Activated CD4-positive, alpha-beta T cell treated with anti-CD3 and anti-CD28 coated beads, Interleukin-2, amount 10 ng/mL, durations not matched to agents 24 days and 14 days (primary cell): ENCODE results near the gene SNAI3. TPM values are rescaled to one million over a fixed set of nuclear protein-coding genes. Genes with fewer than 3 reads are reported as not detected.

Experiments
- DNase-seq: peaks from one replicate; pipeline ENCODE4 v3.0.0; 2022
- H3K27ac Mint-ChIP-seq: one replicate; pipeline ENCODE4 v1.8.0; 2022; ENCODE audit warnings: mild to moderate bottlenecking, mixed read lengths
- H3K27me3 Mint-ChIP-seq: one replicate; pipeline ENCODE4 v1.8.0; 2022; ENCODE audit warnings: mixed read lengths
- H3K36me3 Mint-ChIP-seq: one replicate; pipeline ENCODE4 v1.8.0; 2022; ENCODE audit warnings: low read depth, mild to moderate bottlenecking, mixed read lengths
- H3K4me1 Mint-ChIP-seq: one replicate; pipeline ENCODE4 v1.8.0; 2021; ENCODE audit warnings: mixed read lengths
- H3K4me3 Mint-ChIP-seq: one replicate; pipeline ENCODE4 v1.8.0; 2022; ENCODE audit warnings: mild to moderate bottlenecking, moderate library complexity, mixed read lengths
- H3K9me3 Mint-ChIP-seq: one replicate; pipeline ENCODE4 v1.8.0; 2021; ENCODE audit warnings: mixed read lengths
- intact Hi-C: fragments of 100-400 bp; cut with micrococcal nuclease; formaldehyde crosslinking; loops from one replicate; pipeline ENCODE4 v1.15.1; 2023
- total RNA-seq: library from RNA; stranded (reverse); gene quantifications from 2 replicates; pipeline ENCODE4 v1.2.3, GENCODE V29; 2022

SNAI3 gene
- total RNA-seq, 1 donor from 2014 or later, result 3.3 TPM

DNA sequence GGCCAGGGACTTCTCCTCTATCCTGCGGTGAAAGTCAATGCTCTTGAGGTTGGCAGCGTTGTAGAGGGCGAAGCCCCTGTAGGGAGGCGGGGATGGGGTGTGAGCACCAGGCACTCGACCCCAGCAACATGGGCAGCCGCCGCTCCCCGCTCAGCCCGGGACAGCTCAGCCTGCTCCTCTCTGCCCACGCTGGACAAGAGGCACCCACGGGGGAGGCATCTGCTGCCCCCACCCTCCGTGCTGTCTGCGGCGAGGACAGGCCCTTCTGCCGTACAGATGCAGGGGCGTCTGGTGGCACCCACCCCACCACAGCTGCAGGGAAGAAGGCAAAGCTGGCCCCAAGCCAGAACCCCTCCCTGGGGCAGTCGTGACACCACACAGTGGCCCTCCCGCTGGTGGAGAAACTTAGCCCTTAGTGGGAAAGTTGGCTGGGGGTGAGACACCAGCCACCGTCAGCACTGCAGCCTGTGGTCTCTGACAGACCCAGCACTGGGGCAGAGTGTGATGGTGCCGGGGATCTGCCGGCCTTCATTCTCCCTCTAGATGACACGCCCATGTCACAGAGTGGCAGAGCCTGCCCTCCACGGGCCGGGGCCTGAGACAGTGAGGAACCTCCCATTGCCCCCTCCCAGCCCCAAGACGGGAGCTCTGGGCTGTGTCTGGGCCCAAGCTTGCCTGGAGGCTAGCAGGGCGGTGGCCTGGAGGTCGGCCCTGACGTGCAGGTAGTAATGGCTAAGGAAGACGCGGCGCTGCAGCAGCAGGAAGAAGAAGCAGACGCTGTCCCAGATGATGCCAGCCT, 39.5 kb upstream of the SNAI3 start:
- no peaks in the 10 kb centered on the region for H3K4me1 Mint-ChIP-seq
- no peaks in the 10 kb centered on the region for H3K27me3 Mint-ChIP-seq
- no peak for DNase-seq
- no peak overlapping the region for H3K27ac Mint-ChIP-seq
- H3K4me3 Mint-ChIP-seq, result no peak overlapping the region
- intact Hi-C loops, result no loop called here
- H3K9me3 Mint-ChIP-seq, result no peaks in the 10 kb centered on the region
- H3K36me3 Mint-ChIP-seq, result peaks cover 35% of the 10 kb centered on the region

DNA sequence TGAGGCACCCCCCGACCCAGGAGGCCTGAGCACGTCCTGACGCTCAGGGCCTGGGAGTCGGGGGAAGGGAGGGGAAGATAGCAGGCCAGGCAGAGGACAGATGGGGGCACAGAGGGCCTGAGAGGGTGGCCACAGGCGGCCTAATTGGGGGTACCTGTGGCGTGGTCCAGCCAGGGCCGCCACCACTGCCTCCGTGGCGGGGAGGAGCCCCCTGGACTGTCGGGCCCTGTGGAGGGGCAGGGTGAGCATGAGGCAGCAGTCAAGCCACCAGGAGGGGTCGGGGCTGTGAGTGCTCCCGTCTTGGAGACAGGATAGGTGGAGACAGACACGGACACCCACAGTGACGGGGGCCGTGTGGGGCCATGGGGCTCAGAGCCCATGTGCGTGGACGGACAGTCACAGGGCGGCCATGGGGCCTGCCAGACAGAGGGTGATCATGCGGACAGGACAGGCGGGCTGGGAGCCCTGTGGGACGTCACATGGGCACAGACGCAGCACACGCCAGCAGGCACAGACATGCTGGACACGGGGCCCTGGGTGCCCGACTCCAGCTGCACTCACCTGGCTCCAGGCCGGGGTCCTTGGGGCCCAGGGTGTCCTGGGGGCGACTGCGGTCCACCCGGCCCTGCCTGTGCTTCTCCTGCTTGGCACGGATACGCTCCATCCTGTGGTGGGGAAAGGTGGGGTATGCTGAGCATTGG, 38.7 kb upstream of the SNAI3 start:
- Mint-ChIP-seq H3K27ac (no peak overlapping the region), H3K4me1 (no peaks in the 10 kb centered on the region), H3K9me3 (no peaks in the 10 kb centered on the region), H3K27me3 (no peaks in the 10 kb centered on the region), H3K4me3 (no peak overlapping the region), H3K36me3 (peaks cover 36% of the 10 kb centered on the region)
- no peak for DNase-seq
- intact Hi-C loops, result no loop called here

DNA sequence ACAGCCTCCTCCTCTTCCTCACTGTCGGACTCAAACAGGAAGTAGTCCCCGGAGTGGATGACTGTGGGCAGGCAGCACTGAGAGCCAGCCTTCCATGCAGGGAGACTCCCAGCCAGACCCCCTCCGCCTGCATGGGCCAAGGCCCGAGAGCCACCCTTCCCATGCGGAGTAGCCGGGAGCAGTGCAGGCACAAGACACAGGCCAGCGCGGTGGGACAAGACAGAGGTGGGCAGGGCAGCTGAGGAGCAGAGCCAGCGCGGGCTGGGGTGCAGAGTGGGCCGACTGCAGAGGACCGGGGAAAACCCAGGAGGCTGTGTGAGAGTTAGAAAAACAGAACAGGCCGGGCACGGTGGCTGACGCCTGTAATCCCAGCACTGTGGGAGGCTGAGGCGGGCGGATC, 37.6 kb upstream of the SNAI3 start:
- H3K4me1 Mint-ChIP-seq, result no peaks in the 10 kb centered on the region
- no peaks in the 10 kb centered on the region for H3K9me3 Mint-ChIP-seq
- H3K27ac Mint-ChIP-seq, result no peak overlapping the region
- no peaks in the 10 kb centered on the region for H3K27me3 Mint-ChIP-seq
- H3K4me3 Mint-ChIP-seq, result no peak overlapping the region
- peaks cover 37% of the 10 kb centered on the region for H3K36me3 Mint-ChIP-seq
- DNase-seq, result no peak
- intact Hi-C loops, result no loop called here

DNA sequence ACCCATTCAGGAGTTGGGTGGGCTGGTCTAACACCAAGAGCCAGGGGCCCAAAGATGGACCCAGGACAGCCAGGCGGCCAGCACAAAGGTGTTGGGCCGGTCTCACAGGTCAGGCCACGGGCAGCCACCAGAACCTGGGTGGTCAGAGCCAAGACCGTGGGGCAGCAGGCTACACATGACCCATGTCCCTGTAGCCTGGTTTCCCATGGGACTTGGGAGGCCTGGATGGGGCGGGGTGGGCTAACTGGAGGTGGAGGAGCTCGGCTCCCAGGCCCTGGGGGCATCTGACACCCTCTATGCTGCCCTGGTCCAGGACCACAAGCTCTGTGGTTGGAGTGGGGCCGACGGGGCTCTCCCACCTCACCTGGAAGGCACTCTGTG, 37.2 kb upstream of the SNAI3 start:
- H3K36me3 Mint-ChIP-seq, result peaks cover 40% of the 10 kb centered on the region
- H3K27ac Mint-ChIP-seq, result no peak overlapping the region
- no peak overlapping the region for H3K4me3 Mint-ChIP-seq
- no peaks in the 10 kb centered on the region for H3K27me3 Mint-ChIP-seq
- H3K9me3 Mint-ChIP-seq, result no peaks in the 10 kb centered on the region
- DNase-seq, result no peak
- intact Hi-C loops, result no loop called here
- H3K4me1 Mint-ChIP-seq, result no peaks in the 10 kb centered on the region

DNA sequence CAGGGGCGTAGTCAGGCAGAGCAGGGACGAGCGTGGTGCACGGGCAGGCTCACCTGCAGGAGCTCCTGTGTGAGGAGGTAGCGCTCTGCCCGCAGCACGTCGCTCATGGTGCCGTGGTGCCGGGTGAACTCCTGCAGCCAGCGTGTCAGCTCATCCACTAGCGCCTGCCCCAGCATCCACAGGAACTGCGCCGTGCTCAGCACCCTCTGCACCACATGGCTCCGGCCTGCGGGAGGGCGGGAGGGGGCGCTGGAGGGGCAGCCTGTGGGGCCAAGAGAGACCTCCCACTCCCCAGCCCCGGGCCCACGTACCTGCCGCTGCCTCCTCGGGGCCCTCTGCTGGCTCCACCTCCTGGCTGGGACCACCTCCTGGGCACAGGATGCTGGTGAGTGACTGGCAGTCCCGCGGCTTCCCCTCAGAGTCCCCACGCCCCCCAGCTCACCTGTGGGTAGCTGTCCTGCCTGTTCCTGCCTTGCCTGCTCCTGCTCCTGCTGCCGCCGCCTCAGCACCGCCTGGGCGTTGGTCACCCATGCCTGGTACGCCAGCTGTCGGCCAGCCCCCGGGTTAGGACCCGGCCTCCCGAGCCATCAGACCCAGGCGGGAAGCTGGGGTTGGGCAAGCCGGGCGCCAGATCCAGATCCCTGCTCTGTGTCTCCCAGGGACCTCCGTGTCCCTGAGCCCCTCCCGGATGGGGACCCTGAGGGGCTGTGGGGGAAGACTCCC, 36.6 kb upstream of the SNAI3 start:
- Mint-ChIP-seq H3K4me1 (no peaks in the 10 kb centered on the region), H3K36me3 (peaks cover 42% of the 10 kb centered on the region), H3K27me3 (no peaks in the 10 kb centered on the region), H3K27ac (no peak overlapping the region), H3K4me3 (no peak overlapping the region), H3K9me3 (no peaks in the 10 kb centered on the region)
- intact Hi-C loops, result no loop called here
- no peak for DNase-seq

DNA sequence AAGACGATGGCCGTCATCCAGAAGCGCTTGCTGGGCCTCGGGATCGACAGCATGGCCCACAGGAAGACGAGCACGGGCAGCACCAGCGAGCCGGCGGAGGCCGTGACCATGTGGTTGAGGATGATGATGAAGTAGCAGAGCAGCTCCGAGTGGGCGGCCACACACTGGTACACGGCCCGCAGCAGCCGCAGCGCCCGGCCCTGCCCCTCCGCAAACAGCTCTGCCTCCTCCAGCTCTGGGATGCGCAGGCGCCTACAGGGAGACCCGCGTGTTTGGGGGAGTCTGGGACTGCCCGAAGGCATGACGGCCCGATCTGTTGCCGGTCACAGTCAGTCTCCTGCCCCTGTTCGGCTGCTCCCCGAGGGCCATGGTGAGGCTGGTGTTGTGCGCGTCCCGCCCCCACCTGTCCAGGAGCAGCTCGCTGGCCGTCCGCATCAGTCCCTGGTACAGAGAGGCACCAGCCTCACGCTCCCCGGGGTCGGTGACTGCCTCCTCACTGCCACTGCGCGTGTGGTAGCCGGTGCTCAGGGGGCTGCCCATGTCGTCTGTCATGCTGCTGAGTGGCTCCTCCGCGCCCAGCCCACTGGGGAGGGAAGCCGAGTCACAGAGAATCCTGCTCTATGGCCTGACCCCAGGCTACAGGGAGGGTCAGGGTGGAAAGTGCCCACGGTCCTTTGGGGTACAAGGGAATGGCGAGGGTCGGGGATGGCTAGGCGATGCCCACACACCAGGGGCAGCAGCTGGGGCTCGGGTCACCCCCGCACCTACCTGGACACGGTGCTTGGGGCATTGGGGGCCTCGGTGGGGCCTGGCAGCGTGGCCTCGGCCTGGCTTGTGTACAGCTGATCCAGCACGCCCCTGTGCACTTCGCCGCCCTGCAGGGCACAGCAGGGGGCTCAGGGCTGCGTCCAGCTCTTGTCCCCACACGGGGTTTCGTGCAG, 35.8 kb upstream of the SNAI3 start:
- intact Hi-C loops, result no loop called here
- Mint-ChIP-seq H3K4me1 (no peaks in the 10 kb centered on the region), H3K27ac (no peak overlapping the region), H3K36me3 (peaks cover 48% of the 10 kb centered on the region), H3K27me3 (no peaks in the 10 kb centered on the region), H3K4me3 (no peak overlapping the region), H3K9me3 (no peaks in the 10 kb centered on the region)
- no peak for DNase-seq

DNA sequence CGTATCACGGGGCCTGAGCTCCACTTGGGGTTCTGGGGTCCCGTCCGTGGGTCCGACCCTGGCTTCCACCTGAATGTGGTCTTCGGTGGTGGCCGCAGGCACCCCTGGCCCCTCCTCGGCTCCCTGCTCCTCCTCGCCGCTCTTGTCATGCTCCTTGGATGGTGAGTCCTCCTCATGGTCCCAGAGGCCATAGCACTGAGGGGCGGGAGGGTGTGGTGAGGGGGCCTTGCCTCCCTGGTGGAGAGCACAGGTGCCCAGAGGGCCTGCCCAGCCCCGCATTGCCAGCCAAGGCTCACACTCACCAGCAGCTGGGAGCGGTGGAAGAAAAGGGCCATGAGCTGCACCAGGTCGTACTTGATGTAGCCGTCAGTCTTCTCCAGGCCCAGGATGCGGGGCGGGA, 34.9 kb upstream of the SNAI3 start:
- no peaks in the 10 kb centered on the region for H3K27me3 Mint-ChIP-seq
- intact Hi-C loops, result no loop called here
- DNase-seq, result no peak
- no peaks in the 10 kb centered on the region for H3K9me3 Mint-ChIP-seq
- no peak overlapping the region for H3K27ac Mint-ChIP-seq
- H3K4me1 Mint-ChIP-seq, result no peaks in the 10 kb centered on the region
- H3K4me3 Mint-ChIP-seq, result no peak overlapping the region
- H3K36me3 Mint-ChIP-seq, result peaks cover 52% of the 10 kb centered on the region

DNA sequence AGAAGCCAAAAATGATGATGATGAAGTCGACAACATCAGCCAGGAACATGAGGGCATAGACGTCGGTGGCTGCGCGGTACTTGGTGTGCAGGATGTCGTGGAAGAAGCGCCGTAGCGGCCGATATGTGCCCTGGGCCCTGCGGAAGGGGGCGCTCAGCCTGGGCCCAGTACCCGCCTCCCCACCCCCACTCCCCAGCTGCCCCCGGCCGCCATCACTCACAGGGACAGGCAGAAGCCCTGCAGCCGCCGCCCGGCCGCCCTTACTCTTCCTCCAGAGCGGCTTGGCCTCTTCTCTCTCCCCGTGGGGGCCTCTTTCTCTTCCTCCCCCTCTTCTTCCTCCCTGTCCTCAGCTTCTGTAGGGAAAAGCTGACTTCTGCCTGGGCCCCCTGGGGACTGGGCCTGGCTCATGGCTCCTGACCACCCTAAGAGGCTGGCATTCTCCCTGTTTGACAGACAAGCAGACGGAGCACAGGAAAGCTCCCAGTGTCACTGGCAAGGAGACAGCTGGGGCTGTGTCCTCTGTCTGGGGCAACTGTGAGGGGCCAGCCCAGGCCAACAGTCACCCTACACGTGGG, 34.2 kb upstream of the SNAI3 start:
- Mint-ChIP-seq H3K4me1 (no peaks in the 10 kb centered on the region), H3K36me3 (peaks cover 50% of the 10 kb centered on the region), H3K27me3 (no peaks in the 10 kb centered on the region), H3K27ac (no peak overlapping the region), H3K9me3 (no peaks in the 10 kb centered on the region), H3K4me3 (no peak overlapping the region)
- intact Hi-C loops, result no loop called here
- DNase-seq, result no peak

DNA sequence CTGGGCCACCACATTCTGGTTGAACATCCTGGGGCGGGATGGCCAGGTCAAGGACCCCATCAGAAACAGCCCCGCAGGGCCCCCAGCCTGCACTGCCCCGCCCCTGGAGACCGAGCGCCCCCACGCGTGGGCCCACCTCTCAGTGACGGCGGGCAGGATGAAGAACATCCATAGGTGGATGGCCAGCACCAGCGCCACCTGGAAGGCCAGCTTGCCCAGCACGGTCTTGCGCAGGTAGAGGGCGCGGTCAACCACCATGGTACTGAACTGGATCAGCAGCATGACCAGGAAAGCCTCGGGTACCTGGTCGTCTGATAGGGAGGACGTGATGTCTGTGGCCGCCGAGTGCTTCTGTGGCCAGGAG, 33.6 kb upstream of the SNAI3 start:
- H3K9me3 Mint-ChIP-seq, result no peaks in the 10 kb centered on the region
- H3K4me3 Mint-ChIP-seq, result no peak overlapping the region
- H3K27me3 Mint-ChIP-seq, result no peaks in the 10 kb centered on the region
- DNase-seq, result no peak
- H3K36me3 Mint-ChIP-seq, result peaks cover 49% of the 10 kb centered on the region
- no peak overlapping the region for H3K27ac Mint-ChIP-seq
- no peaks in the 10 kb centered on the region for H3K4me1 Mint-ChIP-seq
- intact Hi-C loops, result no loop called here

DNA sequence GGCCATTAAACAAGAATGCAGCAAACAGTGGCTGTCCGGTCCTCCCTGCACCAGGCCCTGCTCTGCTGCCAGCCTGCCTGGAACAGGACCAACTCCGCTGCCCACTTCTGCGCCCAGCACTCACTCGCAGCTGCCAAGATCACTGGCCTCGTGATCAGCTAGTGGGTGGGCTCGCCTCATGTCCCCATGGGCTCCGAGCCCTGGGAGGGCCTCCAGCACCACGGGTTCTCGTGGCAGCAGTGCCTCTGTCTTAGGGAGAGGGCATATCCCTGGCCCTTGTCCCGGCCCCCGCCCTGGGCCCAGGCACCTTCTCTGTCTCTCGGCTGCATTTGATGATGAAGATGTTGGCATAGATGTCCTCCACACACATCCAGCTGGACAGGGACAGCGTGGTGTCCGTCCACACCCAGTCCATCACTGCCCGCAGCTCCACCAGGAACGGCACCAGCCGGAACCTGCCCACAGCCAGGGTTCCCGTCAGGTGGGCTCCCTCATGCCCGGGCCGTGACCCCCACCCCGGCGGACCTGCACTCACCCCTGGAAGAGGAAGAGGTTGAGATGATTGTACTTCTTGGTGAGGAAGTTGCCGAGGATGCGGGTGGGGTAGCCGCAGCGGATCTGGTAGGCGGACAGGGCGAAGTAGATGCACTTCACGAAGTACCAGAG, 33.1 kb upstream of the SNAI3 start:
- Mint-ChIP-seq H3K27me3 (no peaks in the 10 kb centered on the region), H3K4me3 (no peak overlapping the region), H3K27ac (no peak overlapping the region), H3K4me1 (no peaks in the 10 kb centered on the region), H3K9me3 (no peaks in the 10 kb centered on the region), H3K36me3 (peaks cover 46% of the 10 kb centered on the region)
- intact Hi-C loops, result no loop called here
- no peak for DNase-seq

DNA sequence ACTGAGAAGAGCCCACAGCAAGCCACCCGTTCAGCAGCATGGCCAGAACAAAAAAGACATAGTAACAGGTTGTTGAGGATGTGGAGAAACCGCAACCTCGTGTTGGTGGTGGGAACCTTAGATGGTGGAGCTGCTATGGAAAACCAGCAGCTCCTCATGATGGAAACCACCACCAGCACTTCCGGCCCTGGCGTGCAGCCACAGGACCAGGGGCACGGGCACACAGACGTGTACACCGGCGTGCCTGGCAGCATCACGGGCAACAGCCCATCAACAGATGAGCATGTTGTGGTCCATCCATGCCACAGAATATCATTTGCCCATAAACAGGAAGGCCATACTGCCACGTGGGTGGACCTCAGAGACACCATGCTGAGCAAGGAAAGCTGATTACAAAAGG, 31.9 kb upstream of the SNAI3 start:
- Mint-ChIP-seq H3K9me3 (no peaks in the 10 kb centered on the region), H3K4me1 (no peaks in the 10 kb centered on the region), H3K27ac (peak overlapping the region; percentile 18), H3K27me3 (no peaks in the 10 kb centered on the region), H3K36me3 (peaks cover 42% of the 10 kb centered on the region), H3K4me3 (no peak overlapping the region)
- intact Hi-C loops, result no loop called here
- DNase-seq, result no peak

DNA sequence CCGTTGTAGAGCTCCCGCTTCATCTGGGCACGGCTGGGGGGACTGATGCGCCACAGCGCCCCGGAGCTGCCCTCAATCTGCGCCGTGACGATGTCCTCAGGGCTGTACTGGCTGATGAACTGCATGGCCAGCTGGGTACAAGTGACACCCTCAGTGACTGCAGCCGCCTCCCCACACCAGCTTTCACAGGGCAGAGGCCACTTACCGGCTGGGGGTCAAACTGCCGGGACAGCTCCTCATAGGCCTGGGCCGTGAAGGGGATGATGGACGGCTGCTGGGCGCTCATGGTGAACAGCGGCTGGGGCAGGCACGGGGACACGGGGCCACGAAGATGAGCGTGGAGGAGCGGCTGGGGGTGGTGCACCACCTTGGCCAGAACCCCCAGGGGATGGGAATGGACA, 30.3 kb upstream of the SNAI3 start:
- no peaks in the 10 kb centered on the region for H3K27me3 Mint-ChIP-seq

DNA sequence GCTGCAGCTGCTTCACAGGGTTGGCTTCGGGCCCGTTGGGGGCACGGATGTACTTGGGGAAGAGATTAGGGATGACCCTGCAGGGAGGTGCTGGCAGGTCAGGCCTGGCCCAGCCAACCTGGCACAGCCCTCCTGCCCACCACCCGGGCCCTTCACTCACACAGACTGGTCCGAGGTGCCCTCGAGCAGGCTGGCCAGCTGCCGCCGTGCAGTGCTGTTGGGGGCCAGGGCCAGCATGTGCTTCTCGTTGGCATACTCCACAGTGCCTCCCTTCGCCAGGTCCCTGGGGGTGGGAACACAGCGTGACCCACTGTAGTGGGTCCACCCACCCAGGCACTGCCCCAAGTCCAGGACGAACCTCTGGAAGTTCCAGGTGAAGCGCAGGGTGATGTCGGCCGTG, 29.9 kb upstream of the SNAI3 start:
- no peaks in the 10 kb centered on the region for H3K4me1 Mint-ChIP-seq
- no peak for DNase-seq
- no peak overlapping the region for H3K4me3 Mint-ChIP-seq
- intact Hi-C loops, result no loop called here
- H3K9me3 Mint-ChIP-seq, result no peaks in the 10 kb centered on the region
- H3K27me3 Mint-ChIP-seq, result no peaks in the 10 kb centered on the region
- H3K36me3 Mint-ChIP-seq, result peaks cover 36% of the 10 kb centered on the region
- no peak overlapping the region for H3K27ac Mint-ChIP-seq

More for the DNA sequence above, 30.3 kb upstream of the SNAI3 start:
- Mint-ChIP-seq H3K4me3 (no peak overlapping the region), H3K4me1 (no peaks in the 10 kb centered on the region), H3K36me3 (peaks cover 39% of the 10 kb centered on the region), H3K27ac (no peak overlapping the region), H3K9me3 (no peaks in the 10 kb centered on the region)
- DNase-seq, result no peak
- intact Hi-C loops, result no loop called here
